NCI-H510A (cell line): ENCODE data around the gene VWA8.
"Not testable (repeated sequence)": the region's sequence is repeated elsewhere in the genome, so short reads cannot be mapped to it uniquely, and the experiment has no call there.

ENCODE experiments used
- DNase-seq: peaks from one replicate; lab custom pipeline; 2025; lab: John Stamatoyannopoulos, UW

The VWA8 gene

GRCh38 chr13:41851351-41851750 lies 109.6 kb downstream of the VWA8 start:
- DNase-seq: no peak

- no peak for DNase-seq
These were observed 112.3 kb downstream of the VWA8 start for GRCh38 chr13:41848435-41849255.

- no peak for DNase-seq
These were observed 113.7 kb downstream of the VWA8 start for GRCh38 chr13:41847216-41847615.

- no peak for DNase-seq
These were observed 118.8 kb downstream of the VWA8 start for GRCh38 chr13:41842036-41842620.

- DNase-seq: no peak
These were observed 123.3 kb downstream of the VWA8 start for GRCh38 chr13:41837629-41838028.

- DNase-seq: no peak
These were observed 125.0 kb downstream of the VWA8 start for GRCh38 chr13:41835871-41836270.

- DNase-seq: not testable (repeated sequence)
These were observed 126.2 kb downstream of the VWA8 start for GRCh38 chr13:41834697-41835096.

- no peak for DNase-seq
These were observed 127.1 kb downstream of the VWA8 start for GRCh38 chr13:41833831-41834230.

- DNase-seq: no peak
These were observed 127.7 kb downstream of the VWA8 start for GRCh38 chr13:41833201-41833600.

- no peak for DNase-seq
These were observed 133.2 kb downstream of the VWA8 start for GRCh38 chr13:41827507-41828213.

- no peak for DNase-seq
These were observed 135.2 kb downstream of the VWA8 start for GRCh38 chr13:41825691-41826090.

GRCh38 chr13:41823476-41823875 lies 137.4 kb downstream of the VWA8 start:
- no peak for DNase-seq

GRCh38 chr13:41822560-41822959 lies 138.3 kb downstream of the VWA8 start:
- no peak for DNase-seq

- DNase-seq: no peak
These were observed 139.7 kb downstream of the VWA8 start for GRCh38 chr13:41821238-41821594.

GRCh38 chr13:41820581-41821237 lies 140.2 kb downstream of the VWA8 start:
- no peak for DNase-seq

GRCh38 chr13:41816057-41816456 lies 144.9 kb downstream of the VWA8 start:
- no peak for DNase-seq

- DNase-seq: no peak
These were observed 147.5 kb downstream of the VWA8 start for GRCh38 chr13:41813426-41813825.

- no peak for DNase-seq
These were observed 148.1 kb downstream of the VWA8 start for GRCh38 chr13:41812851-41813250.

GRCh38 chr13:41812237-41812636 lies 148.7 kb downstream of the VWA8 start:
- DNase-seq: no peak

GRCh38 chr13:41811588-41812021 lies 149.3 kb downstream of the VWA8 start:
- DNase-seq: no peak

GRCh38 chr13:41809962-41810361 lies 150.9 kb downstream of the VWA8 start:
- DNase-seq: no peak

- not testable (repeated sequence) for DNase-seq
These were observed 157.5 kb downstream of the VWA8 start for GRCh38 chr13:41803445-41803735.
